GM13977 (cell line): Measurements from ENCODE around the gene AKAP7.

ENCODE experiments used
- DNase-seq: peaks from one replicate; pipeline ENCODE4 v3.0.0; 2012; ENCODE audit warnings: low spot score
- in situ Hi-C: fragments of 300-500 bp; cut with MboI; formaldehyde crosslinking; loops from one replicate; pipeline ENCODE4 v1.12.0; 2022; ENCODE audit warnings: low sequenced_read_pairs, low pct_unique_long_range_greater_than_20kb, mixed read lengths, inconsistent platforms; ENCODE audit not compliant: unreplicated experiment
- TF ChIP-seq, protein P1 (sequence below): IDR thresholded peaks from 2 replicates; pipeline ENCODE4 v1.5.1; 2012; ENCODE audit warnings: mild to moderate bottlenecking, control low read depth; ENCODE audit not compliant: insufficient read depth; ENCODE audit errors: extremely low read depth, missing control alignments

AKAP7 gene

DNA sequence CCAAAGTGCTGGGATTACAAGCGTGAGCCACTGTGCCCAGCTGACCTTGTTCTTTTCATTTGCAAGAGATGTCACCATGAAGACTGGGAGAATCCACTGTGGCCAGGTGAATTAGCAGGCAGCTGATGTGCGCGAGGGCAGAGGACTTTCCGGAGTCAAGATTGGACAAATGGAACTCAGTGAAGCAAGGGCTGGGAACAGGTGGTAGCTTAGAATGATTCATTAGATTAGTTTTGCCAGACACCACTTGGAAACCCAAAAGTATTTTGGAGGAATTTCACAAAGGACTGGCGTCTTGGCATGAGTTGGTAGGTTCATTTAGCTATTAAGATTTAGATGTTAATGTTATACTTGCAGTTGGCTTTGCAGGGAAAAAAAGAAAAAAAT is 4.7 kb upstream of the AKAP7 start:
- in situ Hi-C loops: no loop called here
- TF ChIP-seq, protein P1, sequence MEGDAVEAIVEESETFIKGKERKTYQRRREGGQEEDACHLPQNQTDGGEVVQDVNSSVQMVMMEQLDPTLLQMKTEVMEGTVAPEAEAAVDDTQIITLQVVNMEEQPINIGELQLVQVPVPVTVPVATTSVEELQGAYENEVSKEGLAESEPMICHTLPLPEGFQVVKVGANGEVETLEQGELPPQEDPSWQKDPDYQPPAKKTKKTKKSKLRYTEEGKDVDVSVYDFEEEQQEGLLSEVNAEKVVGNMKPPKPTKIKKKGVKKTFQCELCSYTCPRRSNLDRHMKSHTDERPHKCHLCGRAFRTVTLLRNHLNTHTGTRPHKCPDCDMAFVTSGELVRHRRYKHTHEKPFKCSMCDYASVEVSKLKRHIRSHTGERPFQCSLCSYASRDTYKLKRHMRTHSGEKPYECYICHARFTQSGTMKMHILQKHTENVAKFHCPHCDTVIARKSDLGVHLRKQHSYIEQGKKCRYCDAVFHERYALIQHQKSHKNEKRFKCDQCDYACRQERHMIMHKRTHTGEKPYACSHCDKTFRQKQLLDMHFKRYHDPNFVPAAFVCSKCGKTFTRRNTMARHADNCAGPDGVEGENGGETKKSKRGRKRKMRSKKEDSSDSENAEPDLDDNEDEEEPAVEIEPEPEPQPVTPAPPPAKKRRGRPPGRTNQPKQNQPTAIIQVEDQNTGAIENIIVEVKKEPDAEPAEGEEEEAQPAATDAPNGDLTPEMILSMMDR: no peak
- no peak for DNase-seq

DNA sequence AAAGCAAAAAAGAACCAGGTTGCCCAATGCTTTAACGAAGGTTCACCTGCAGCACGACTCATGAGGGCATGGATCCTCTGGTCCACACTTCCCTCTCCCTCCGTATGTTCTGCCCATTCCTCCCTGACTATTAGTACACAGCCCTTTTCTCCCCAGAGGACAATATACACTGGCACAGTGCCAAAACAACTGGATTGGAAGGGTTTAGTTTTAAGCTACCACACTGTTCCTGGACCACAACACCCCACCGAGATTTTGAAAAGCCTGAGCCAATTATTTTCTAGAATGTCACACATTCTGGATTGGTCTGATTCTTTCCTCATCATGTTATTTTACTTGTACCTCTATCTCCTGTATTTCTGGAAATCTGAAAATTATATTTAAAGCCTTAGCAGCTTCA is 2.9 kb upstream of the AKAP7 start:
- in situ Hi-C loops: no loop called here
- TF ChIP-seq, protein P1: no peak

DNA sequence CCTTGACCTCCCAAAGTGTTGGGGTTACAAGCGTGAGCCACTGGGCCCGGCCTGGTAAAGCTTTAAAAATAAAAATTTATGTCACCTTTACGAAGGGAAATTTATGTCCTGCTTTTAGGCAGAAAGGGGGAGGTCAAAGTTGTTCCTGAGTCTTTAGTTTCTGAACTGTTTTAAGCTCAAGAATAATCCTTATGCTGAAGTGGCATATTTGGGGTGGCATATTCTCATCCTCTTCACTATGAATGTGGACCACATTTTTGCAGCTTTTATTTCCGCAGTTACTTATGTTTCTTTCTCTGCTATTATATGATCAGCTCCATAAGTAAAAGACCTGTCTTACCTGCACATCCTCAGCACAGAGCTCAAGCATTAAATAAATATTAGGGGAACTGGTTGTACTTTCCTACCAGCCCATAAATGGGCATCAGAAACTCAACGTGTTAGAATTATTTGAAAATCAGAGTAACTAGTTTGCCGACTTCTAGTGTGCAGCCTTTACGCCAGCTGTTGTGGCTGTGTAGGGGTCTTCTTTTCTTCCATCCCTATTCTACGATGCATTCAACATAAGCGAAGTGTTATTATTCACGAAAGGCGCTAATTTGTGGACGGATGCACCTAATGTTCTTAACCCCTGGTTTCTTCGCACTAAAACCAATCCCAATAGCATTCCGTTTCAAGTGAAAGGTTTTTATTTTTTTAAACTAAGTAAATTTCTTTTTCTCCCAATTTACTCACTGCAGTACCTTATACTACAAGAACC is 867 bp upstream of the AKAP7 start:
- TF ChIP-seq, protein P1: no peak
- DNase-seq: no peak
- in situ Hi-C loops: no loop called here

More for the DNA sequence above, 2.9 kb upstream of the AKAP7 start:
- no peak for DNase-seq

DNA sequence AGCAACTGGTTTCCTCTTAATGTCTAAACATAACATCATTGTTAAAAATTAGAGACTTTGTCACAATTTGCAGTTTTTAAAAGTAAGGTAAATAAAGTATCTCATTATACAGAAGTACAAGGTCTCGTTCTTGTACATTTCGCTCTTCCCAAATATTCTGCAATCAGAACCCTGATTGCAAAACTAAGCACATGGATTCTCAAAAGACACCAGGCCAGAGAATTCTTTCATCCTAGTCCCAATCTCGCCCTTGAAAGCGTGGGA is 355 bp upstream of the AKAP7 start:
- TF ChIP-seq, protein P1: no peak
- in situ Hi-C loops: no loop called here
- DNase-seq: no peak

DNA sequence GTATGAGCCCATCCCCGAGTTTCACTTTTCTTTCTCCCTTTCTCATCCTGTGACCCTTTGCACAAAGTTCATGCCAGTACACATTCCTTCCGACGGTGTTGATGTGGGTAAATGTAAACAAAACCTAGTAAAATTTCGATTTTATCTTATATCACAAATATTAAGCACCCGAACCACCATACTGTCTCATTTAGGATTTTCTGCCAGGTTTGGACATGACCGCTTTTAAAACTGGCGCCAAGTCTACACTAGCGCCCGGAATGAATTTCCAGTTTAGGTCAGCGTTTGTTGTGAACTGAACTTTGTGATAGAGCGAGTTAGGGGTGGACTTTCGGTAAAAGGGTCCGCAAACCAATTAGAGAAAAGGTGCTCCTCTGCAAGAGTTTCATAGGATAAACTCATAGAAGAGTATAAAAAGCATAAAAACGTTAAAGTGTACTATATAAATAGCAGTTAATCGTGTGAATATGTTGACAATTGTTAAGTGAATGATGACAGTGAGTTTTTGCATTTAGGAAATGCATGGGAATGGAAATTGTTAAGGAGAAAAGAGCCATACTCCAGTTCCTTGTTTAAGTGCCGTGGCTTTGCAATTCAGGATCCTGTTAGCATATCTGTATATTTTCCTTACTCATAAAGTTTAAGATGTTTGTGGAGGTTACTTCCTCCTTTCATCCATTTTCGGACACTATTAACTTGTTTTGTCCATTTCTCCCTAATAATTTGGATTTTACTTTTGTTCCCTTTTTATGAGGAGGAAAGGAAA is 937 bp downstream of the AKAP7 start:
- DNase-seq: no peak
- in situ Hi-C loops: no loop called here
- TF ChIP-seq, protein P1: no peak

DNA sequence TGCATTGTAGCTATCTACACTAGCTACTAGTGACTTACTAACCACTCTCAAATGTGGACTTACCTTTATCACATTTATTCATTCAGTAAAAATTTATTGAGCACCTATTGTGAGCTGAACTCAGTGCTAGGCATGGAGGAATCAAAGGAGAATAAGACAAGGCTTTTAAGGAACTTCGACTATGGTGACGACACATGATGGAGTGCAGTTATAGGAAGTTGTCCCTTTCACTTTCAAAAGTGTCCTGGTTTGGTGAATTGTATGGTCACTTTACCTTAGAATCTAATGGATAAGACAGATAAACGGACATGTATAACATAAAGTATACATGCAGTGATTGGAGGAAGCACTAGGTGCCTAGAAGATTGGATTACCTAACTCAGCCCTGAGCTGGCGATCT is 4.3 kb downstream of the AKAP7 start:
- TF ChIP-seq, protein P1: no peak
- in situ Hi-C loops: no loop called here
- no peak for DNase-seq
